Large intestine (tissue), 3 donors: ENCODE data around the gene CLEC16A. TPM values are rescaled to one million over a fixed set of nuclear protein-coding genes. Genes with fewer than 3 reads are reported as not detected.

Experiments
- DNase-seq, 2 donors: peaks; one replicate each; pipeline versions ENCODE4 v3.0.0 to v3.0.0-alpha.2; 2013
- H3K27ac ChIP-seq: one replicate; pipeline ENCODE4 v1.5.1; 2013; ENCODE audit warnings: low read length
- H3K27me3 ChIP-seq: 2 replicates; pipeline ENCODE4 v1.6.1; 2013; ENCODE audit warnings: low read length; ENCODE audit not compliant: control insufficient read depth, insufficient read depth
- H3K36me3 ChIP-seq: 2 replicates; pipeline ENCODE4 v1.6.1; 2013; ENCODE audit warnings: low read length; ENCODE audit not compliant: control insufficient read depth, insufficient read depth
- H3K4me1 ChIP-seq: one replicate; pipeline ENCODE4 v1.6.1; 2013; ENCODE audit warnings: low read length; ENCODE audit not compliant: control insufficient read depth, insufficient read depth
- H3K4me3 ChIP-seq: one replicate; pipeline ENCODE4 v1.5.1; 2013; ENCODE audit warnings: low read length
- H3K9me3 ChIP-seq: one replicate; pipeline ENCODE4 v1.6.1; 2013; ENCODE audit warnings: mild to moderate bottlenecking, low read depth, low read length, moderate library complexity; ENCODE audit not compliant: control insufficient read depth
- WGBS: methylation state at CpG from one replicate; pipeline ENCODE4 v1.1.5; 2013; ENCODE audit warnings: low lambda C conversion rate; ENCODE audit not compliant: insufficient coverage; 5-methylcytosine and 5-hydroxymethylcytosine counted together
- polyA plus RNA-seq: library from polyadenylated mRNA; unstranded; fragments of 120-200 nt; gene quantifications from one replicate; pipeline ENCODE4 v1.2.1, GENCODE V29; 2013

The CLEC16A gene
- polyA plus RNA-seq, 1 donor = 13.2 TPM

GRCh38 chr16:11051430-11051829 is 107.1 kb downstream of the CLEC16A start:
- H3K4me3 ChIP-seq = no peak overlapping the region
- DNase-seq = no peak
- WGBS = no CpG with 5 or more reads among the region's 11 CpGs
- H3K36me3 ChIP-seq = peaks cover 38% of the 10 kb centered on the region
- no peaks in the 10 kb centered on the region for H3K4me1 ChIP-seq
- H3K27me3 ChIP-seq = no peaks in the 10 kb centered on the region
- no peak overlapping the region for H3K27ac ChIP-seq
- H3K9me3 ChIP-seq = no peaks in the 10 kb centered on the region

GRCh38 chr16:11051879-11052808 is 107.8 kb downstream of the CLEC16A start:
- Histone ChIP-seq H3K27me3 (no peaks in the 10 kb centered on the region), H3K4me1 (no peaks in the 10 kb centered on the region), H3K4me3 (no peak overlapping the region), H3K9me3 (no peaks in the 10 kb centered on the region), H3K36me3 (peaks cover 38% of the 10 kb centered on the region), H3K27ac (no peak overlapping the region)
- 70% methylated on average over 2 of the region's 17 CpGs for WGBS
- DNase-seq = no peak

DNA sequence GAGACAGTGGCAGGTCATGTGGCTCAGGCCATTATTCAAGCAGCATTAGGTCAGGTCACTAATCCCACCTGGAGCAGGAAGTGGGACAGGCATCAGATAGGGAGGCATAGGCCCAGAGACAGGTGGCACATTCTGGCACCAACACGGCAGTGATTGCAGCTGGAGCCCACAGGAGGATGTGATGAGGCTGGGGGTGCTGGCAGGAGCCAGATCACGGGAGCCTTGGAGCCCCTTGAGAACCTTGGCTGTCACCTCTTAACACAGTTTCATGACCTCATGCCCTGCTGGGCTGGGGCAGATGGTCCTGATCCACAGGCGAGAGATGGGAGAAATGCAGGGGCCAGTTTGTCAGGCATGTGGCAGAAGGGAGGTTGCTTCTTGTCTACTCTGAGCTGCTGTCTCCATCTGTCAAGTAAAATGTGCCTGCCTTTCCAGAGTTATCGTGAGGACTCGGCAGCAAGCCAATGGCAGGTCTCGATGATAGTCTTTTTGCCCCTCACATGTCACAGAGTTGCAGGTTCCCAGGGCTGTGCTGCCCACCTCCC is 109.6 kb downstream of the CLEC16A start:
- no peak for DNase-seq
- no CpG with 5 or more reads among the region's 6 CpGs for WGBS
- no peaks in the 10 kb centered on the region for H3K4me1 ChIP-seq
- H3K27me3 ChIP-seq = no peaks in the 10 kb centered on the region
- no peaks in the 10 kb centered on the region for H3K9me3 ChIP-seq
- H3K27ac ChIP-seq = no peak overlapping the region
- peaks cover 32% of the 10 kb centered on the region for H3K36me3 ChIP-seq
- no peak overlapping the region for H3K4me3 ChIP-seq

- Histone ChIP-seq H3K27me3 (no peaks in the 10 kb centered on the region), H3K27ac (no peak overlapping the region), H3K4me3 (no peak overlapping the region), H3K9me3 (no peaks in the 10 kb centered on the region), H3K36me3 (peaks cover 31% of the 10 kb centered on the region), H3K4me1 (no peaks in the 10 kb centered on the region)
- DNase-seq = no peak
- 89% methylated on average over 5 of the region's 11 CpGs for WGBS
Measured at GRCh38 chr16:11056090-11056992, 112.0 kb downstream of the CLEC16A start.

- Histone ChIP-seq H3K4me3 (no peak overlapping the region), H3K36me3 (peaks cover 30% of the 10 kb centered on the region), H3K4me1 (no peaks in the 10 kb centered on the region), H3K27me3 (no peaks in the 10 kb centered on the region), H3K9me3 (no peaks in the 10 kb centered on the region), H3K27ac (no peak overlapping the region)
- DNase-seq = no peak
- no CpG with 5 or more reads among the region's 12 CpGs for WGBS
Measured at GRCh38 chr16:11056993-11057649, 112.8 kb downstream of the CLEC16A start.

DNA sequence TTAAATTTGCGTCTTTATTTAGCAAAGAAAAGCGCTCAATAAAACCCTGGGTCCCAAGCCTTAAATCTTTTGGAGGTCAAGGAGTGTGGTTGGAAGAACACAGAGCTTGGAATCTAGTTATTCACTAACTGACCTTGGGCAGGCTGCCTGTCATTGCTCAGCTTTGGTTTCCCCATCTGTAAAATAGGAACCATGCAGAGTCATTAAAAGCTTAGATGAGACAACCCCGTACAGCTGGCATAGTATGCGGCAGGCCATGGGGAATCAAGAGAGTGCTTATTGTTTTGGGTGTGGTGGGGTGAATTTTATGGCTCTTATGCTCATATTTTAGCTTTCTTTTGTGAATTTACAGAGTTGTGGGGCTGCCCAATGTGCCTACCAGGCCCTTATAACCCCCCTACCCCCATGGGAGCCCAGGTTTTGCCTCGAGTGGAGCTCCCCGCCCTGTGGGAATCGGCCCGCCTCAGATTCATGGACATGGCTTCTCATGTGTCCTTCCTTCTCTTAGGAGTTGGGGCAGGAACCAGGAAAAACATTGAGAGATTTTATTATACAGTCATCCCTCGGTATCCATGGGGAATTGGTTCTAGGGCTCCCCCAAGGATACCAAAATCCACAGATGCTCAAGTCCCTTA is 113.5 kb downstream of the CLEC16A start:
- Histone ChIP-seq H3K4me3 (no peak overlapping the region), H3K27ac (no peak overlapping the region), H3K27me3 (no peaks in the 10 kb centered on the region), H3K9me3 (no peaks in the 10 kb centered on the region), H3K4me1 (no peaks in the 10 kb centered on the region), H3K36me3 (peaks cover 23% of the 10 kb centered on the region)
- DNase-seq = no peak
- WGBS = no CpG with 5 or more reads among the region's 9 CpGs

DNA sequence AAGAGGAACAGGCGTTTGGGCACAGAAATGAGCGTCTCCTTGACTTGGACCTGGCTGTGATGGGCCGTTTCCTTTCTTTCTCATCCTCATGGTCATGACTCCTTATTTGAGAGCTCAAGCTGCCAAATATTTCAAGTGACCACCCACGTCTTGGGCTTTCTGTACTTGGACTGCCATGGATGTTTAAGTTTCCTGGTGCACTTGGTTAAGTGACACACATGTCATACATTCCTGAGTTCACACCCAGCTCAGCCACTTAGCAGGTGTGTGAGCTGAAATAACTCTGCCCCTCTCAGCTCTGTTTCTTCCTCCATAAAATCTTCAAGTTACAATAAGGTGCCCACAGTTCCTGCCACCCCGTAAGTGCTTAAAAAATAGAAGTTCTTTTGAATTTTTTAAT is 114.5 kb downstream of the CLEC16A start:
- H3K36me3 ChIP-seq = peaks cover 21% of the 10 kb centered on the region
- H3K4me1 ChIP-seq = no peaks in the 10 kb centered on the region
- DNase-seq = no peak
- 100% methylated on average over 1 of the region's 5 CpGs for WGBS
- H3K4me3 ChIP-seq = no peak overlapping the region
- H3K9me3 ChIP-seq = no peaks in the 10 kb centered on the region
- H3K27ac ChIP-seq = no peak overlapping the region
- H3K27me3 ChIP-seq = no peaks in the 10 kb centered on the region

DNA sequence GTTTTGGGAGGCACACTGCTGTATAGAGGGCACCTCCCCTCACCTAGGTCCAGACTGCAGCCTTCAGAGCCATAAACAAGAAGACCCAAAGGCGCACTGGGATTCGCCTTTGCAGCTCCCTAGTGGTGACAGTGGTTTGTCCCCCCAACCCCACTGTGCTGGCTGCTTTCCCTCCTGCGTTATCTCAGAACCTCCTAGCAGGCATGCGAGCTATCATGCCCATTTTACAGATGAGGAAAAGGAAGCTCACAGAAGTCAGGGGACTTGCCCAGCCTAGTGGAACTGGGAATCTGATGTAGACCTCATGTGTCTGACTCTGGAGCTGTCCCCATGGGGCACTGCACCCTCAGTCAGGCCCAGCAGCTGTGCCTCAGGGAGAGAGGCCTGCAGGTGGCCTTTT is 115.2 kb downstream of the CLEC16A start:
- Histone ChIP-seq H3K27ac (no peak overlapping the region), H3K4me1 (no peaks in the 10 kb centered on the region), H3K4me3 (no peak overlapping the region), H3K9me3 (no peaks in the 10 kb centered on the region), H3K27me3 (no peaks in the 10 kb centered on the region), H3K36me3 (peaks cover 17% of the 10 kb centered on the region)
- no CpG with 5 or more reads among the region's 4 CpGs for WGBS
- no peak for DNase-seq

GRCh38 chr16:11060364-11060763 is 116.0 kb downstream of the CLEC16A start:
- H3K36me3 ChIP-seq = peaks cover 22% of the 10 kb centered on the region
- H3K4me3 ChIP-seq = no peak overlapping the region

More at GRCh38 chr16:11060364-11060763, 116.0 kb downstream of the CLEC16A start:
- no peaks in the 10 kb centered on the region for H3K9me3 ChIP-seq
- DNase-seq = no peak
- H3K4me1 ChIP-seq = no peaks in the 10 kb centered on the region
- H3K27ac ChIP-seq = no peak overlapping the region
- no CpG with 5 or more reads among the region's 4 CpGs for WGBS
- H3K27me3 ChIP-seq = no peaks in the 10 kb centered on the region
